HepG2 (cell line): ENCODE measurements around the gene MLLT11. TPM values are rescaled to one million over a fixed set of nuclear protein-coding genes. Genes with fewer than 3 reads are reported as not detected.

Source experiments
- CC2D1A ChIP-seq: sonication (generic); formaldehyde crosslinking; IDR thresholded peaks from 2 replicates; pipeline ENCODE4 v1.8.1; 2023; ENCODE audit warnings: mild to moderate bottlenecking, missing genetic modification reagents
- JARID2 ChIP-seq: sonication (generic); formaldehyde crosslinking; IDR thresholded peaks from 2 replicates; pipeline ENCODE4 v1.8.1; 2023; ENCODE audit warnings: missing genetic modification reagents, inconsistent platforms; ENCODE audit not compliant: insufficient replicate concordance
- KDM3A ChIP-seq: IDR thresholded peaks from 2 replicates; pipeline ENCODE4 v1.6.1; 2018; ENCODE audit warnings: low read depth, missing compliant biosample characterization
- NFKBIZ ChIP-seq: IDR thresholded peaks from 2 replicates; pipeline ENCODE4 v1.6.1; 2018; ENCODE audit warnings: missing genetic modification reagents, missing compliant biosample characterization
- NPAS2 ChIP-seq: sonication (generic); formaldehyde crosslinking; IDR thresholded peaks from 2 replicates; pipeline ENCODE4 v1.8.0; 2022; ENCODE audit warnings: mild to moderate bottlenecking, missing genetic modification reagents, borderline replicate concordance
- PHF21A ChIP-seq: sonication (generic); formaldehyde crosslinking; IDR thresholded peaks from 2 replicates; pipeline ENCODE4 v1.5.0; 2020; ENCODE audit warnings: mild to moderate bottlenecking, missing genetic modification reagents
- RORA ChIP-seq: sonication (generic); formaldehyde crosslinking; IDR thresholded peaks from 2 replicates; pipeline ENCODE4 v1.5.0; 2020; ENCODE audit warnings: mild to moderate bottlenecking, missing genetic modification reagents, moderate library complexity
- TBX3 ChIP-seq: fragments of 450-650 bp; IDR thresholded peaks from 2 replicates; pipeline ENCODE4 v1.6.1; 2017; ENCODE audit warnings: antibody characterized with exemption, mild to moderate bottlenecking, inconsistent platforms, borderline replicate concordance
- ZBTB38 ChIP-seq: sonication (generic); formaldehyde crosslinking; IDR thresholded peaks from 2 replicates; pipeline ENCODE4 v1.5.1; 2020; ENCODE audit warnings: mild to moderate bottlenecking, missing genetic modification reagents
- ZNF672 ChIP-seq: sonication (generic); formaldehyde crosslinking; IDR thresholded peaks from 2 replicates; pipeline ENCODE4 v1.8.1; 2022; ENCODE audit warnings: missing genetic modification reagents
- ZNF75D ChIP-seq: sonication (generic); formaldehyde crosslinking; IDR thresholded peaks from 2 replicates; pipeline ENCODE4 v1.8.1; 2023; ENCODE audit warnings: missing genetic modification reagents, mild to moderate bottlenecking, borderline replicate concordance
- polyA plus RNA-seq, 8 experiments: library from polyadenylated mRNA; depleted of rRNA in 3 of 8; stranded (reverse) in 7 of 8; unstranded in 1 of 8; fragments of >200 nt; fragmentation: Illumina TruSeq in 4 of 8; extraction: Trizol in 4 of 8; gene quantifications; 2 replicates each; pipeline versions ENCODE4 v1.2.1 to v1.2.3, GENCODE V29; 2011 to 2016; ENCODE audit warnings: low read depth in 4 of 8, missing spikeins in 1 of 8, mixed read lengths in 1 of 8; ENCODE audit not compliant: insufficient read depth in 1 of 8
- total RNA-seq, 5 experiments: library from RNA; depleted of rRNA; stranded (reverse); fragments of >200 nt; fragmentation: Illumina TruSeq; extraction: Trizol; gene quantifications; 2 replicates each; pipeline ENCODE4 v1.2.3, GENCODE V29; 2016; ENCODE audit warnings: low read depth in 1 of 5
- TF ChIP-seq, protein P1 (sequence below): sonication (generic); formaldehyde crosslinking; IDR thresholded peaks from 2 replicates; pipeline ENCODE4 v1.4.0; 2020; ENCODE audit warnings: mild to moderate bottlenecking, missing genetic modification reagents
- TF ChIP-seq, protein P2 (sequence below): sonication (generic); formaldehyde crosslinking; IDR thresholded peaks from 2 replicates; pipeline ENCODE4 v1.4.0; 2020; ENCODE audit warnings: missing genetic modification reagents
- TF ChIP-seq, protein P3 (sequence below): sonication (generic); formaldehyde crosslinking; IDR thresholded peaks from 2 replicates; pipeline ENCODE4 v1.4.0; 2020; ENCODE audit warnings: missing genetic modification reagents
- TF ChIP-seq, protein P4 (sequence below): sonication (generic); formaldehyde crosslinking; IDR thresholded peaks from 2 replicates; pipeline ENCODE4 v1.8.0; 2022; ENCODE audit warnings: missing genetic modification reagents, mild to moderate bottlenecking, borderline replicate concordance
- TF ChIP-seq, protein P5 (sequence below): IDR thresholded peaks from 2 replicates; pipeline ENCODE4 v1.6.1; 2016; ENCODE audit warnings: low read depth, borderline replicate concordance
- TF ChIP-seq, protein P6 (sequence below): sonication (generic); formaldehyde crosslinking; IDR thresholded peaks from 2 replicates; pipeline ENCODE4 v1.4.0; 2020; ENCODE audit warnings: mild to moderate bottlenecking, missing genetic modification reagents
- TF ChIP-seq, protein P7 (sequence below), 2 experiments: sonication (generic) in 1 of 2; formaldehyde crosslinking in 1 of 2; IDR thresholded peaks; 2 replicates each; pipeline versions ENCODE4 v1.6.1 to v1.9.0; 2014 to 2022; ENCODE audit warnings: antibody characterized with exemption in 1 of 2, borderline replicate concordance in 1 of 2, inconsistent platforms in 1 of 2, low read depth in 1 of 2, missing genetic modification reagents in 1 of 2

Gene MLLT11
- total and polyA plus RNA-seq, 2 of the 13 experiments (the other 11 are each of a cell fraction or from before 2014, with no cell fraction given): 0.21 to 0.22 TPM

DNA sequence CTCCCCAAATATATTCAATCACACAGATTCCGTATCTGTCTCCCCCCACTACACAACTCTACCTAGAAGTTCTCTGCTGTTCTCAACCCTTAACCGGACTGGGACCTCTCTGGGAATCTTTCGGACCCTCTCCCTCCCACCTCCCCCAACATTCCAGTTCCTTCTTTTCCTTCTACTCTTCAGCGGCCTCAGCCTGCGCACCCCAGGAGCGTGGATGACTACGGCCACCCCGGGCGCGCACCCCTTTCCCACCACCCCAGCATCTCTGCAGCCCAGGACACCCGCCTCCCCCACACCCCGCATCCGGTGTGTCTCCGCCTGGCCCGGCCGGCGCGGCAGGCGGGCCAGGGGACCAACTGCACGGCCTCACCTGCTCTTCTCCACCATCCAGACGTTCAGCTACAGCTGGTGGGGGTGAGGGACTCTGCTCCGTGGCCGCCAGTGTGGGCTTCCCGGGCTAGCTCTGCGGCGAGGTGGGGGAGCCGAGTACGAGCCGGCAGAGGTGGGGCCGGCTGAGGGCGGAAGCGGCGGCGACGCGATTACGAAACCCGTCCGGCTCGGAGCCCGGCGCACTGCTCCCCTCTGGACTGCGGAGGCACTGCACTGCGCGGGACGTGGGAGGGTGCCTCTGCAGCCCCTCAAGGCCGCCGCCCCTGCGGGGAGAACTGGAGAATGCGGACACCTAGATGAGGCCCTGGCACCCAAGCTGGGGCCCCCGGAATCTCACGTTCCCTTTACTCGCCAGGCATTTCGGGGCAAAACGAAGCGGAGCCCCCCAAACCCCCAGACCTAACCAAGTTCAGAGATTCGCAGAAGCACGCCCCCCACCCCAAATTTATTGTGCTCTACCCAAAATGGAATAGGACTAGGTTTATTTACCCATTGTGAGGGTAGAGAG lies 839 bp upstream of the MLLT11 start, which contains the start of gene CDC42SE1 (continued):
- TF ChIP-seq, protein P1, sequence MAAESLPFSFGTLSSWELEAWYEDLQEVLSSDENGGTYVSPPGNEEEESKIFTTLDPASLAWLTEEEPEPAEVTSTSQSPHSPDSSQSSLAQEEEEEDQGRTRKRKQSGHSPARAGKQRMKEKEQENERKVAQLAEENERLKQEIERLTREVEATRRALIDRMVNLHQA (CRISPR knock-in tag): no peak
- TF ChIP-seq, protein P2, sequence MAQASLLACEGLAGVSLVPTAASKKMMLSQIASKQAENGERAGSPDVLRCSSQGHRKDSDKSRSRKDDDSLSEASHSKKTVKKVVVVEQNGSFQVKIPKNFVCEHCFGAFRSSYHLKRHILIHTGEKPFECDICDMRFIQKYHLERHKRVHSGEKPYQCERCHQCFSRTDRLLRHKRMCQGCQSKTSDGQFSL: peak; percentile 76
- no peak for TF ChIP-seq TBX3
- no peak for TF ChIP-seq CC2D1A (CRISPR knock-in tag)
- TF ChIP-seq ZNF672 (CRISPR knock-in tag): no peak
- TF ChIP-seq, protein P3, sequence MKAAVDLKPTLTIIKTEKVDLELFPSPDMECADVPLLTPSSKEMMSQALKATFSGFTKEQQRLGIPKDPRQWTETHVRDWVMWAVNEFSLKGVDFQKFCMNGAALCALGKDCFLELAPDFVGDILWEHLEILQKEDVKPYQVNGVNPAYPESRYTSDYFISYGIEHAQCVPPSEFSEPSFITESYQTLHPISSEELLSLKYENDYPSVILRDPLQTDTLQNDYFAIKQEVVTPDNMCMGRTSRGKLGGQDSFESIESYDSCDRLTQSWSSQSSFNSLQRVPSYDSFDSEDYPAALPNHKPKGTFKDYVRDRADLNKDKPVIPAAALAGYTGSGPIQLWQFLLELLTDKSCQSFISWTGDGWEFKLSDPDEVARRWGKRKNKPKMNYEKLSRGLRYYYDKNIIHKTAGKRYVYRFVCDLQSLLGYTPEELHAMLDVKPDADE (CRISPR knock-in tag): no peak
- TF ChIP-seq, protein P4, sequence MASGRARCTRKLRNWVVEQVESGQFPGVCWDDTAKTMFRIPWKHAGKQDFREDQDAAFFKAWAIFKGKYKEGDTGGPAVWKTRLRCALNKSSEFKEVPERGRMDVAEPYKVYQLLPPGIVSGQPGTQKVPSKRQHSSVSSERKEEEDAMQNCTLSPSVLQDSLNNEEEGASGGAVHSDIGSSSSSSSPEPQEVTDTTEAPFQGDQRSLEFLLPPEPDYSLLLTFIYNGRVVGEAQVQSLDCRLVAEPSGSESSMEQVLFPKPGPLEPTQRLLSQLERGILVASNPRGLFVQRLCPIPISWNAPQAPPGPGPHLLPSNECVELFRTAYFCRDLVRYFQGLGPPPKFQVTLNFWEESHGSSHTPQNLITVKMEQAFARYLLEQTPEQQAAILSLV (CRISPR knock-in tag): peak; percentile 77; the same call in 1 of the 2 replicates
- TF ChIP-seq, protein P5, sequence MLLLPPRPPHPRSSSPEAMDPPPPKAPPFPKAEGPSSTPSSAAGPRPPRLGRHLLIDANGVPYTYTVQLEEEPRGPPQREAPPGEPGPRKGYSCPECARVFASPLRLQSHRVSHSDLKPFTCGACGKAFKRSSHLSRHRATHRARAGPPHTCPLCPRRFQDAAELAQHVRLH (CRISPR knock-in tag): peak; percentile 55; the same call in 1 of the 2 replicates
- TF ChIP-seq, protein P6, sequence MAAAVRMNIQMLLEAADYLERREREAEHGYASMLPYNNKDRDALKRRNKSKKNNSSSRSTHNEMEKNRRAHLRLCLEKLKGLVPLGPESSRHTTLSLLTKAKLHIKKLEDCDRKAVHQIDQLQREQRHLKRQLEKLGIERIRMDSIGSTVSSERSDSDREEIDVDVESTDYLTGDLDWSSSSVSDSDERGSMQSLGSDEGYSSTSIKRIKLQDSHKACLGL: peak; percentile 58; the same call in 1 of the 2 replicates
- peak; percentile 79 for TF ChIP-seq PHF21A (CRISPR knock-in tag)
- peak; percentile 70; the same call in 1 of the 2 replicates for TF ChIP-seq NFKBIZ (CRISPR knock-in tag)
- no peak for TF ChIP-seq ZNF75D
- no peak for TF ChIP-seq JARID2 (CRISPR knock-in tag)
- TF ChIP-seq RORA: no peak
- peak; percentile 66; the same call in 1 of the 2 replicates for TF ChIP-seq KDM3A (CRISPR knock-in tag)
- peak; percentile 68; the same call in 1 of the 2 replicates for TF ChIP-seq ZBTB38 (CRISPR knock-in tag)
- TF ChIP-seq, protein P7, sequence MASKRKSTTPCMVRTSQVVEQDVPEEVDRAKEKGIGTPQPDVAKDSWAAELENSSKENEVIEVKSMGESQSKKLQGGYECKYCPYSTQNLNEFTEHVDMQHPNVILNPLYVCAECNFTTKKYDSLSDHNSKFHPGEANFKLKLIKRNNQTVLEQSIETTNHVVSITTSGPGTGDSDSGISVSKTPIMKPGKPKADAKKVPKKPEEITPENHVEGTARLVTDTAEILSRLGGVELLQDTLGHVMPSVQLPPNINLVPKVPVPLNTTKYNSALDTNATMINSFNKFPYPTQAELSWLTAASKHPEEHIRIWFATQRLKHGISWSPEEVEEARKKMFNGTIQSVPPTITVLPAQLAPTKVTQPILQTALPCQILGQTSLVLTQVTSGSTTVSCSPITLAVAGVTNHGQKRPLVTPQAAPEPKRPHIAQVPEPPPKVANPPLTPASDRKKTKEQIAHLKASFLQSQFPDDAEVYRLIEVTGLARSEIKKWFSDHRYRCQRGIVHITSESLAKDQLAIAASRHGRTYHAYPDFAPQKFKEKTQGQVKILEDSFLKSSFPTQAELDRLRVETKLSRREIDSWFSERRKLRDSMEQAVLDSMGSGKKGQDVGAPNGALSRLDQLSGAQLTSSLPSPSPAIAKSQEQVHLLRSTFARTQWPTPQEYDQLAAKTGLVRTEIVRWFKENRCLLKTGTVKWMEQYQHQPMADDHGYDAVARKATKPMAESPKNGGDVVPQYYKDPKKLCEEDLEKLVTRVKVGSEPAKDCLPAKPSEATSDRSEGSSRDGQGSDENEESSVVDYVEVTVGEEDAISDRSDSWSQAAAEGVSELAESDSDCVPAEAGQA (IDR thresholded peaks at IDR 0.05; ENCODE audit: low read depth): 0 out of 2 replicates have a peak, but pooled peaks have one; percentile 46
- TF ChIP-seq, protein P7 (CRISPR knock-in tag; IDR thresholded peaks at IDR 0.05; ENCODE audit: borderline replicate concordance): no peak
- no peak for TF ChIP-seq NPAS2
